Measurements from ENCODE around the gene DCTN1.
A peak's percentile ranks its signal among the peaks of the same experiment; 100 is the strongest.
"Not testable (repeated sequence)": the region's sequence is repeated elsewhere in the genome, so short reads cannot be mapped to it uniquely, and the experiment has no call there.

DCTN1 gene

DNA sequence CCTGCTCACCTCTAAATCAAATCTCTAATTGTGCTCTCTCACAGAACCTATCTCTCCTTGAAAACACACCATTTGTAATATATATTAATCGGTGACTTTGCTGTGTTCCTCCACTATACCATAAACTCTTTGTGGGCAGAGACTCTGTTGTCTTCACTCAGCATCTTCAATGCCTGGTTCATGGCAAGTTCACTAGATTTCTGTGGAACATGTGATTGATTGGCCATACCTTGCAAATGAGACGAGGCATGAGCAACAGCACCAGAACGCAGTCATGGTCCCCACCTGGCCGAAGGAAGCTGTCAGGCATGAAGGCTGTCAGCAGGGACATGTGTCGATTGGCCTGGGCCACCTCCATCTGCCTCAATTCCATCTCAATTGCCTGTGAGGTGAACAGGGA, 11.6 kb downstream of the DCTN1 start:
- no peak for DNase-seq

DNA sequence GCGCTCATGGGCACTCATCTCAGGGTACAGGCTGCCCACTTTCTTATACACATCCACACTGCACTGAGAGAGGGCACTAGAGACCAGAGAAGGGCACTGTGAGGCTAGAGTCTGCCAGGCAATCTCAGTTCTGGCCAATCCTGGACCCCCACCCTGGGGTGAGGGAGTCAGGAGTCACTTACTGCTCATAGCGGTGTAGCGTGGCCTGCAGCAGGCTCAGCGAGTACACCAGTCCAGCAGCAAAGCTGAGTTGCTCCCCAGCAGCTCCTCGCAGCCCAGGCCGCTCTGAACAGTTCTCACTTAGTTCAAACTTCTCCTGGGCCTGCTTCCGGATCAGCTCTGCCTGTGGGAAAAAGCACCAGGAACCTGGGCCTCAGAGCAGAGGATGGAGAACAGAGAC, 12.3 kb downstream of the DCTN1 start:
- no peak for DNase-seq

DNA sequence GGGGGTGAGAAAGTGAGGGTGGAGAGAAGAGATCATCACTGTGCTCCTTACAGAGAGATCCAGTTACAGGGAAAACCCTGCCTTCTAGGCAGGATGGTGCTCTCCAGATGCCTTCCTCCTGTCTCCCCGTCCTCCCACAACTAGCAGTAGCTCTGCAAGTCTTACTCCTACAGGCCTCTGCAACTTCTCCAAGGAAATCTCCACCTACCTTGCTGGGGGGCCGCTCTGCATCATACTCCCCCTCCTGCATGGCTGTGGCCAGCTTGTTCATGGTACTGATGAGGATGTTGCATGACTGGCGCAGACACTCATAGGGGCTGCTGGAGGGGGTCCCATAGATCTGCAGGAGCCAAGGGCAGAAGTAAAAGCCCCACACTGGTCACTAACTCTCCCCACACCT, 14.1 kb downstream of the DCTN1 start:
- no peak for DNase-seq

DNA sequence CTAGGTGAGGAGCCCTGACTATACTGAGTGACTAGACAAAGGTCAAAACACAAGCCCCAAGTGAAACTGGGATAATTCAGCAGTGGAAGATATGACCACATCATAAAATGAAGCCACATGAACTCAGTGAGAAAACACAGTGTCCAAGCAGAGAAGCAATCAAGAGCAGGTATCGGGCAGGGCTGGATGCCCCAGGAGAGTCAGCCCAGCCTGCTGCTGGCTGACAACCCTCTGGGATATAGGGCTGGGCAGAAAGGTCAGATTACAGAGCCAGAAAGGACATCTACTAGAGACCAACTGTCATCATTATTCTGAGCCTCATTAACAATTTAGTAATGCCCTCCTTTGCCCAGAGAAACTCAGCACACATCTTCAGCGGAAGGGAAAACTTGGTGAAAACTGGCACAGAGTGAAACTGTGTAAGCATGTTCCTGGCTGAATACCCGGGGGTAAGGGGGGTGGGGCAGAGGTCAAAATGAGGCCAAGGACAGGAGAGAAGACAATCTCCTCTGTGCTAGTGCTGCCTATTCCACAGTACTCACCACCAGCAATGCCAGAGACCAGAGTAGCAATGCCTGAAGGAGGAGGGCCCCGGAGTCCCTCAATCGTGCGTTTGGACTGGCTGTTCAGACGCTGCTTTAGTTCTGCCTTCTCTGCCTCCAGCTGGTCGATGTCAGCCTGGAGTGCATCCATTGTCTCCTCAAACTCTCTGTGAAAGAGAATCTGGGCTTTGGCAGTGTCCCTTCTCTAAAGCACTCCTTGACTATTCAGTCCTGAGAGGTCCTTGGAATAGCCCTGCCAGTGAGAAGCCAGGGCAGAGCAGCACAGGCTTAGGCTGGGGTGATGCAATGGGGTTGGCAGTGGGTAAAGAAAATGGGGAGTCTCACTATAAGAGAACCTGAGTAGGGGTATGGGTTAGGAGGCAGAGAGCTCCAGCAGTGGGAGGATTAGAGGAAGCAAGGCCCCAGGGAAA, 15.3 kb downstream of the DCTN1 start:
- DNase-seq = no peak

DNA sequence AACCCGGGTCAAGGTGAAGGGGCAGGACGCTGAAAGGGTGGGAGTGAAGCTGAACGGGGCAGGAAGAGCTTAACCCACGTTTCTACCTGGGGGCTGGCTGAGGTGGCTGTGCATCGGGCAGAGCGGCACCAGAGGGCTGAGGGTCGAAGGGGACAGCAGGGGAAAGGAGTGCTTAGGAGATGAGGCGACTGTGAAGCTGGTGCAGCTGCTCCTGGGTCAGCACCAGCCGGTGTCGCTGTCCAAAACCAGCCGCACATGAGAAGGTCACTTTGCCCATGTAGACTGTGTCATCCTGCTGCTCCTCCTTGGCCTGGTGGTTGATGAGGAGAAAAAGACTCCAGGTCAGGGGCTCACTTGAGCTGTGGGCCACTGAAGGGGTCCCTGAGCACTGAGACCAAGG, 18.8 kb downstream of the DCTN1 start:
- DNase-seq = no peak

DNA sequence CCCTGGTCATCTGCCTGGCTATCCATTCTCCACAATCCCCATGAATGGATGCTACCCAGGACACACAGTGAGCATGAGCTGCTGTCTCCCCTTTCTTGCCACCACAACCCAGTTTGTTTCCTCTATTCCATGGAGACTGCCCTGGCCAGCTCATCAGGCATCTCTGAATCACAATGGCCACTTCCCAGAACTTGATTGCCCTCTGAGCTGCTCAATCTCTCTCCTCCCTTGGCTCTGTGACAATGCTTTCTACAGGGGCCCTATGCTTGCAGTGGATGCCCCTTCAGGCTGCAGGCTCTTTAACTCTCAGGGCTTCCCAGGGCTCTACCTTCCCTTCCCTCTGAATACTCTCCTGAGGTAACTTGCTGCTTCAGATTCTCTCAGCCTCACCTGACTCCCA, 22.5 kb downstream of the DCTN1 start:
- DNase-seq = no peak

DNA sequence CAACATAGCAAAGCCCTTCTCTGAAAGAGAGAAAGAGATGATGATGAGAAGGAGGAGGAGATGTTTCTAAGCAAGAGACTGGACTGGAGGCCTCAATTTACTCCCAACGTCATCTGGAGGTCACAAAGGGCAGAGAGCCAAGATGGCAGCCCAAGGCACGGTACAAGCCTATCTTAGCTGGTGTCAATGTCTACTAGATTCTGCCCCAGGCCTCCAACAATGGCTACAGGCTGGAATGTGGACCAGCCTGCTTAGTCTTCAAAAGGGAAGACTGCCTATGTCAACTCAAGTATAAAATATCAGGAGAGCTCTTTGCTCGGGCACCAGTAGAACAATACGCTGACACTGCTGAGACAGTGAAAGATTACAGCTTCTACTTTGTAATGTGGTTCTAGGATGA, 30.2 kb downstream of the DCTN1 start:
- DNase-seq = no peak

DNA sequence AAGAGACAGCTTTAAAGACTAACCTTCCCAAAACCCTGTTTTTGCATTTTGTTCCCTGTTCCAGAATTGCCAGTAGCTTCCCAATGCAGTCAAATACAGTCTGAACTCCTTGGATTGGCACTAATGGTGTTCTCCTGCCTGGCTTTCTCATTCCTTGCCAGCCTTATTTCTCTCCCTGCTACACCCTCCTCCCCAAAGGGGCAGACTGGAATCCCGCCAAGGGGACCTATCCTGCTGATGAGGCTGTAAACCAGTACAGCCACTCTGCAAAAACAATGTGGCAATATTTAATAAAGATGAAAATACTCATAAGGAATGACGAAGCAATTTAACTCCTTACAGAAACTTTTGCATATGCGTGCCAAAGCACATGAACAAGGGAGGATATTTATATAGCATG, 32.4 kb downstream of the DCTN1 start:
- DNase-seq = no peak

DNA sequence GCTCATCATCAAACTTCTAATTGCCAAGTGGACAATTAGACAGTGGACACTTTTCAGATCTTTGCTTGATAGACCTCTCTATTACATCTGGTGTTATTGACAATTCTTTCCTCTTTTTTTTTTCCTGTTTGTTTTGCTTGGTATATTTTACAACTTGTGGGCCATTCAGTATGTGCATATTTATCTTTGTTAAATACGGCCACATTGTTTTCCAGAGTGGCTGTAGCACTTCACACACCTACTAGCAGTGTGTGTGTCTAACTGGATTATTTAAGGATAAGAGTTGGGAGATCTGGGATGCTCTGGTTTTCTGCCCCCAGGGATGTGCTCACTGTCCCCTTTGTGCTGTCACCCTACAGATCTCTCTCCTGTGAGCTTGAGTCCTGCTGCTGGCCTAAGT, 32.8 kb downstream of the DCTN1 start:
- no peak for DNase-seq

DNA sequence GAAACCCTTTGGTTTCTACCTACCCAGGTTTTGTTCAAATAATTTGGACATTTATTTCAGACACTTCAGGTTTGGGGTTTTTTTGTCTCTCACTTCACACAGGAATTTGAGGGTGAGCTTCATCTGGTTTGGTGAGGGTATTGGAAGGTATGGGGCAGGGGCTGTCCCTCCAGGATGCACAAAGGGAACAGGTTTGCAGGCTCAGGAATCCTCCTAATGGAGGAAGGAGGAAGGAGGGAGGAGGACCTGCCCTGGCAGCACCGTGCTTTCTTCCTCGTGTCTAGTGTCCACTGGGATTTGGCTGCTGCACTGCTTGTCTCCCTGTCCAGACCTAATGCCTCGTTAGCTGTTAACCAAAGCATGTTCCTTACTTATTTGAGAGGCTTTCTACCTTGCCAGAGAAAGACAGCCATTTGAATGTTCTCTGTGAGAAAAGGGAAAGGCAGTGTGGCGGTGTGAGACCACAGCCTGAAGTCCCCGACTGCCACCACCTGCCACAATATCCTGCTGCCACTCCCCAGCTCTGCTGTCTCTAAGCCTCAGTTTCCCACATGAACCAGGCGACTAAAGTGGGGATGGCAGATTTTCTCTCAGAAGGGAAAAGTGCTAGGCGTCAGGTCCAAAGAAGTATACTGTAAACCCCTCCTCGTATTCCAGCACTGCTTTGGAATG, 34.7 kb downstream of the DCTN1 start:
- no peak for DNase-seq

DNA sequence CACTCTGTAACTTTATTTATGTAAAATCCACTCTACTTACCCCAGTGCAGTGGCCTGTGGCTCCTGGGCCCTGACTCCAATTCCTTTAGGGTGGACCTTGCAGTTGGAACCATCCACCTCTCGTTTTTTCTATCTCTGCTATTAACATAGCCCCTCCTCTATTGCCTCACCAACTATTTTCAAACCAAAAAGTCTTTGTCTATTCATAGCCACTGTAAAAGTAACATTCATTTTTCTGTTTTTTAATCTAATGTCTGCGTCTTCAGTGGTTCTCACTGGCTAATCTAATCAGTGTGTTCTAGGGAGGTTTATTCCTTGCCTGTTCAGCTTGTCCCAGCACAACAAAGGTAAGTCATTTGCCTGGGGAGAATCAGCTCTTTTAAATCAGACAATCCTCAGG, 36.8 kb downstream of the DCTN1 start, which contains the start of gene SLC4A5:
Gene SLC4A5 (minus strand): TSS at position 101 of the 400 bp plus-strand sequence. CDS start 28,393 bp downstream, outside the sequence.
- DNase-seq = no peak

DNA sequence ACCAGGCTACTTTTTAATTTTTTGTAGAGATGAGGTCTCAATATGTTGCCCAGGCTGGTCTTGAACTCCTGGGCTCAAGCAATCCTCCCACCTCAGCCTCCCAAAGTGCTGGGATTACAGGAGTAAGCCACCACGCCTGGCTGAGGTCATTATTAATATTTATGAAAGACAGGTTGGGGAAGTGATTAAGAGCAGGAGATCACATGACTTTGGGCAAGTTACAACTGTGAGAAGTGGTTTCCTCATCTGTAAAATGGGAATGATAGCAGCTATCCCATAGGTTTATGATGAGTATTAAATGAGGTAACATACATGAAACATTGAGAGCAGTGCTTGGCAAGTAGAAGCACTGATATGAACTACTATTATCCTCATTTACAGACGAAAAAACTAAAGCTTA, 43.9 kb downstream of the DCTN1 start:
- DNase-seq = not testable (repeated sequence)

DNA sequence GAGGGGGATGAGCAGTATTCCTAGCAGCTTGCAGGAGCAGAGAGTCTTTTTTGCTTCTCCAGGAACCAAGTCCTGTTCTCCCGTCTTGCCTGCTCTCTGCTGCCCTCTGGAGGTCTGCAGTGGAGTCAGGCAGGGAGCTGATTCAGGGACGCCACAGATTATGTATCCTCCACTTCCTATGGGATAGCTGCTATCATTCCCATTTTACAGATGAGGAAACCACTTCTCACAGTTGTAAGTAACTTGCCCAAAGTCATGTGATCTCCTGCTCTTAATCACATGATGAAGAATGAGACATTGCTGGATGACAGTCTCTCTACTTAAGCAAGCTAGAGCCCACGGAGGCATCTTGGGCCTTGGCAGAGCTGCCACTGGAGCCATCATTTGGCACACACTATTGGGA, 45.2 kb downstream of the DCTN1 start:
- peak; percentile 72 for DNase-seq

DNA sequence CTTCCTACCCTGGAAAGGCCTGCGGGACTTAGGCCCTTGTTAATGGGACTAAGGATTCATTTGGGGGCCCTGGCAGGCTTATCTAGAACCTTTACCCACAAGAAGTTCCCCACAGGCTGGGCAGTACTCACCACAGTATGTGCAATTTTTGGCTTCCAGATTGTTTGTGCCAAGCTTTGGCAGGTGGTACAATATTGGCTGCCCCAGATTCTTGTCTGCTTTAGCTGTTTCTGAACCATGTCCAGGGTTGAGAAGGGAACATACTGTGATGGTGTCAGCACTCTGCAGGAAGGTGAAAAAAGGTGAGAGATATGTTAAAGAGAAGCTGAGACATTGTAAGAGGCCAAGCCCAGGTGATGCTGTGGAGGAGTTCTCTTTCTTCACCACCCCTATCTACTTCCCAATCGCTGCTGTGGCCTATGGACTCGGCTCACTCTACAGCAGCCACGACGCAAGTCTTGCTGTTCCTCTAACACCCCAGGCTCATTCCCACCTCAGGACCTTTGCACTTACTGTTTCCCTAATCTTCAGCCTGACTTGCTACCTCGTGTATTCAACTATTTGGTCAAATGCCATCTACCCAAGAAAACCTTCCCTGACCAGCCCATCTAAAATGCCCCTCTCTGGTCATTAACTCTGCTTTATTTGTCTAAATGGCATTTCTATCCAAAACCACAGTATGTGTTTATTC, 46.1 kb downstream of the DCTN1 start:
- no peak for DNase-seq

DNA sequence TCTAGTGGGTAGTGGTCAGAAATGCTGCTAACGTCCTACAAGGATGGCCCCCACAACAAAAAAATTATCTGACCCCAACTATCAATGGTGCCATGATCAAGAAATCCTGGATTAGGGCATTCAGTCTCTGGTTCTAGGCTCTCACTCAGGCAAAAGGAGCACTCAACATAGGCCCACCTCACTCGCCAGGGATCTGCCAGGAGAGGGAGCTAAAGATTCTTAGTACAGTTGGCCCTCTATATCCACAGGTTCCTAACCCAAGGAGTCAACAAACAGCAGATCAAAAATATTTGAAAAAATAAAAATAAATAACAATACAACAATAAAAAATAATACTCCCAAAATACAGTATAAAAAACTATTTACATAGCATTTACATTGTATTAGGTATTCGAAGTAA, 46.9 kb downstream of the DCTN1 start:
- no peak for DNase-seq

DNA sequence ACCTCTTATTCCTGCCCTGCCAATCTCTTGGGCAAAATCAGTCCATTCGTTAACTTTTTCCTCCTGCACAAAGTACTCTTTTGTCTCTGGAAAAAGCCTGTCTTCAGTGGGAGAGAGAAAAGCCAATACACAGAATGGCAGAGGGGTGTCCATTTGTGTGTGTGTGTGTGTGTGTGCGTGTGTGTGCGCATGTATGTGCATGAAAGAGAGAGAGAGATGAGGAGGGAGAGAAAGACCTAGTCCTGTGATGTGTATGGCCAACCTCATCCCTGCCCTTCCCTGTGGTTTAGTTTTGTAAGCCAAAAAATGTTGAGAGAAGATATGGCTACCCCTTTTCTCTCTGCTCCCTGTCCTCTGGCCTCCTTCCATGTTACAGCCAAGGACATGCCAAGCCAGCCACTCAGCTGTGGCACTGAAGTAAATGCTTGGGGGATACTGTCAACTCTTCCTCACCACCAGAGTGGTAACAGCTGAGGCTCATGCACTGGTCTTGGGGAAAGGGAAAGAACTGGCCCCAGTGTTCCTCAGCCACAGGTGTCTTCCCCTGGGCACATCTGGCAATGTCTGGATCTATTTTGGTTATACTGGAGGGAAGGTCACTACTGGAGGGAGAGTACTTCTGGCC, 47.4 kb downstream of the DCTN1 start:
- no peak for DNase-seq

DNA sequence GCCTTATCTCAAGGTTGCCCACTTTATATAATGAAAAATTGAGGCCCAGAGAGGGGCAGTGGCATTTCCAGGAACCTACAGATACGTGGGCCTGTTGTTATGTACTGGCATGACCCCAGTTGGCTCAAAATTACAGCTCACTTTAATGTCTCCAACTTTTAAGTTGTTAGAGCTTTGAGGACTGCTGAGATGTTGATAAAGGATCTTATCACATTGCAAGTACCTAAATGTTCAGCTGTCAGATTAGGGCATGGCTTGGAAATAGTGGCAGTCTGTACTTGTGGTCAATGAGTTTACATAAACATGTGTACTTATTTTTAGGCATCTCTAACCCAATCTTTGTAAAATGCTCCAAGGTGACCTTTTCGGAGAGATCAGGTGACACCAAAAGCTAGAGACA, 51.5 kb downstream of the DCTN1 start:
- DNase-seq = no peak

DNA sequence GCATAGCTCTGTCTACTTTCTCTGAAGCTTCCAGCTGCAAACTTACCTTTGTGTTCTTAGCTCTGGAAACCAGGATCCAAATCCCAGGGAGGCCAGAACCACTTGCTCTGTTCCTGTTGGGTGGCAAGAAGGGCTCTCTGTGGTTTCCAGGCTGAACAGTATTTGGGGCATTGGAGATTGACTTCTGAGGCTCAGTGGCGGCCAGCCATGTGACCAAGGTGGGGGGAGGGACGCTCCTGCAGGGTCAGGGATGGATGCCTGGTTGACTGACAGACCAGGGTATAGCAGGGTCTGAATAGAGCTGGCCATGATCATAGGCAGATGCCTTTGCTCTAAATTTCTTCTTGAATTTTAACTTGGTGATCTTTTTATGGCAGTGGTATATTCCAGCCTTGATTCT, 52.0 kb downstream of the DCTN1 start:
- DNase-seq = no peak

DNA sequence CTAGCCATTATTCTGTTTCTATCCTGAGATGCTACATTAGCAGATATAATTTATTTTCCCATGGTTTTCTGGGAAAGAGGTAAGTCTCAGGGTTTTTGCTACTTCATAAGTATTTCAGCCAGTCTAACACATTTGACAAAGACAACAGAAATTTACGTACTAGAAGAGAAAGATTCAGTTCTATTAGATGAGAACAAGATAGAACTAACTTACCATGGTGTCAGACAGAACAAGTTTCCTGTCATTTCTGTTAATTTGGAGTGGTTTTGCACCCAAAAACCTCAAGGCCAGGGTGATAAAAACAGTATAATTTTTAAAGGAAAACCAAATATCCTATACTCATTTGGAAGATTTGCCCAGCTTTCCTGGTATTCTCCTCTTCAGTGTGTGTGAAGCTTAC, 52.5 kb downstream of the DCTN1 start:
- no peak for DNase-seq

DNA sequence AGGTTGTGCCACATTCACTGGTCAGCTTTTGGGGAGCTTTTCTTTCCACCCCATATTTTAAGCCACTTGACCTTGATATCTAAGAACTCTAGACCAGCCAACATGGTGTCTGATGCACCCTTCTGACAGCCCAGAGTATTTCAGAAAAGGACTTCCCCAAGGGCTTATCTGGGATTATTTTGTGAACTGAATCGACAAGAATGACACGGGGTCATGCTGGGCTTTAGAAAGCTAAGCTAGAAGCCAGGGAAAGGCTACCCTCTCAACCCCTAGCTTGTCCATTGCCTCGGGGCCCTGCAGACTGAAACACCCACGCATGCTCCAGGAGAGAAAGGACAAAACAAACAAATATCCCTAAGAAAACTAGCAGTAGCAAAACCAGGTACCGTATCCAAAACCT, 52.9 kb downstream of the DCTN1 start:
- no peak for DNase-seq

DNA sequence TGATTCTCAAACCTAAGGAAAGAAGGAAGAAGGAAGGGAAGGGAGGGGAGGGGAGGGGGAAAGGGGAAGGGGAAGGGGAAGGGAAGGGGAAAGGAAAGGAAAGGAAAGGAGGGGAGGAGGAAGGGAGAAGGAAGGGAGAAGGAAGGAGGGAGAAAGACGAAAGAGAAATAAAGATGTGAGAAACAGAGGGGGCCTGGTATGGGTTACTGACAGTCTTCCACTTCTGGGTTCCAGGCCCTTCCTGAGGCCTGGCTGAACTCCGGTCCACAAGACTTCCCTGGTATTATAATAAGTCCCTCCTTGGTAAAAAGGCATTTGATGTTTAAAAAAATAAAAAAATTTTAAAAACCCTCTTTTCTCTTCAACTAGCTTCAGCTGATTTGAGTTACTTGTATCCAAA, 54.3 kb downstream of the DCTN1 start:
- no peak for DNase-seq

DNA sequence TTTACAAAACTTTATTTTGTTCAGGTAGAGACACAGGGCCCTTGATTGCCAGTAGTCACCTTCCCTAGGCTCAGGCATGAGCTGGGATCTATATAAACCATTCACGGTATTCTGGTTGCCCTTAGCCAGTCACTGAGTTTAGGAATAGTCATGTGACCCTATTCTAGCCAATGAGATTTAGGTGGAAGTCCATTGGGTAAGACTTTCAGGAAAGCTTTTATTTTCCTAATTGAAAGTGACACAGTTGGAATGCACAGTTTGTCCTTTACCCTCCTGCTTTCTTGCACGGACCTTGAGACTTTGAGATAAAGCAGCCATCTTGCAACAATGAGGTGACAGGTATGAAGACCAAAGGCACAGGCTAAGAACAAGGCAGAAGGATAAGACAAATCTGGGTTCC, 58.4 kb downstream of the DCTN1 start:
- no peak for DNase-seq

DNA sequence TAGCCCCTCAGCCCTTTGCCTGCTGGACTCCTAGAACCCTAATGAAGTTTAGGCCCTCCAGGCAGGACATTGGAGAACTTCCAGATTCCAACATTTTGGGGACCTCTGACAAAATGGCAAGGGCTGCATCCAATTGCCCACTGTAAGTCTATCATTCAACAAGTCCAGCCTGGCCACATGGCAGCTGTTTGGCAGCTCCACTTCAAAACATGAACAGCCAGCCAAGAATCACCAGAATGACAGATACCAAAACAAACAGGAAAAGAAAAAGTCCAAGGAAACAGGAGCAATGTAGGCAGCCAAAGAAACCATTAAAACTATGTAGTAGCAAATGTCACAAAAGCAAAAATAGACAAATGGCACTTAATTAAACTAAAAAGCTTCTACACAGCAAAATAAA, 62.4 kb downstream of the DCTN1 start:
- no peak for DNase-seq

Measured in activated naive CD4-positive, alpha-beta T cell treated with anti-CD3 and anti-CD28 coated beads, Interleukin-2, amount 50 U/mL, for 16 hours (primary cell).